NB4 (cell line): ENCODE measurements around the gene POU5F2.

Experiments used
- DNase-seq: peaks from one replicate; pipeline ENCODE4 v3.0.0; 2010; ENCODE audit warnings: low read depth
- H3K4me3 ChIP-seq: one replicate; pipeline ENCODE4 v1.5.1; 2011; ENCODE audit warnings: mild to moderate bottlenecking, low read depth, low read length, moderate library complexity
- CTCF ChIP-seq: IDR thresholded peaks from one replicate; pipeline ENCODE4 v1.5.1; 2012; ENCODE audit warnings: low read depth, low read length
- MYC ChIP-seq: IDR thresholded peaks from 2 replicates; pipeline ENCODE4 v1.6.1; 2011; ENCODE audit warnings: low read depth, low read length
- POLR2A ChIP-seq: IDR thresholded peaks from 2 replicates; pipeline ENCODE4 v1.6.1; 2011; ENCODE audit warnings: mild to moderate bottlenecking; ENCODE audit not compliant: insufficient read length; ENCODE audit errors: extremely low read depth
- TF ChIP-seq, protein P1 (sequence below): IDR thresholded peaks from 2 replicates; pipeline ENCODE4 v1.6.1; 2011; ENCODE audit warnings: low read depth, low read length

POU5F2 gene

DNA sequence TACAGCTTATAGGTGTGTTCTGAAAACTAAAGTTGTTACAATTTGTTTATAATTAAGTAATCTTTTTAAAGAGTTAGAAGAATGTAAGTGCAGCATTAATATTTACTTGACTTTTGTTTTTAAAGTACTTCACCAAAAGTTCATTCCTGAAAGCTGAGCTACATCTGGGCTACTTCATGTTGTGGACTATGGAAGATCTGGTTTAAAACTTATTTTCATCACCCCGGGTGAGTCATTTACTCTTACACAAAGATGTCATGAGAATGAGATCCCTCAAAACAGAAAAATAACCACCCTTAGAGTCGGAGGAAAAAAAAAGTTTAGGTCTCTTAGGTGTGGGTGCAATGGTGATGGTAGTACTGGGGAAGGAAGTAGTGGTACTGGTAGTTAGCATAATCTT is 5.1 kb downstream of the POU5F2 start:
- TF ChIP-seq, protein P1, sequence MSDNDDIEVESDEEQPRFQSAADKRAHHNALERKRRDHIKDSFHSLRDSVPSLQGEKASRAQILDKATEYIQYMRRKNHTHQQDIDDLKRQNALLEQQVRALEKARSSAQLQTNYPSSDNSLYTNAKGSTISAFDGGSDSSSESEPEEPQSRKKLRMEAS = no peak
- TF ChIP-seq MYC = no peak
- TF ChIP-seq CTCF = no peak
- no peak for TF ChIP-seq POLR2A
- DNase-seq = no peak
- H3K4me3 ChIP-seq = no peak overlapping the region

- no peak overlapping the region for H3K4me3 ChIP-seq
- DNase-seq = no peak
- TF ChIP-seq POLR2A (no peak), CTCF (no peak), MYC (no peak)
- TF ChIP-seq, protein P1 = no peak
Observed at GRCh38 chr5:93735378-93735777, 6.0 kb downstream of the POU5F2 start.

DNA sequence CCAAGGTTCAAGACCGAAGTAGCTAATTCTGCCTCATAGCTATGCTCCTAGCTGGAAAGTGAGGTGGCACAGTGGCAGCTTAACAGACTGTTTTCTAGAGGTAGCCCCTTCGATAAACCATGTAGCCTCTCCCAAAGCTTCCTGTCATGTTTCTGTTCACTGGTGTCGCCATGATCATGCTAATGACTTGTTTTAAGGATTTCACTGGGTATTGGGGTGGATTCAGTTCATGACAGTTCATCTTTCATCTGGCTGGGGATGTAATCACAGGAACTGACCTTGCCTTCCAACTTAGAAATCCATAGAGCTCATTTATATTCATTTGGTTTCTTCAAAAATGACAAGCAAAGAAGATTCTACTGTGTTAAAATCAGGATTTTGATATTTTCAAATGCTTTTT is 9.4 kb downstream of the POU5F2 start:
- TF ChIP-seq POLR2A = no peak
- TF ChIP-seq, protein P1 = no peak
- DNase-seq = no peak
- H3K4me3 ChIP-seq = no peak overlapping the region

- TF ChIP-seq CTCF = no peak
- TF ChIP-seq POLR2A = no peak
- TF ChIP-seq MYC = no peak
- TF ChIP-seq, protein P1 = no peak
- H3K4me3 ChIP-seq = no peak overlapping the region
- no peak for DNase-seq
Observed at GRCh38 chr5:93726595-93726994, 14.8 kb downstream of the POU5F2 start.

DNA sequence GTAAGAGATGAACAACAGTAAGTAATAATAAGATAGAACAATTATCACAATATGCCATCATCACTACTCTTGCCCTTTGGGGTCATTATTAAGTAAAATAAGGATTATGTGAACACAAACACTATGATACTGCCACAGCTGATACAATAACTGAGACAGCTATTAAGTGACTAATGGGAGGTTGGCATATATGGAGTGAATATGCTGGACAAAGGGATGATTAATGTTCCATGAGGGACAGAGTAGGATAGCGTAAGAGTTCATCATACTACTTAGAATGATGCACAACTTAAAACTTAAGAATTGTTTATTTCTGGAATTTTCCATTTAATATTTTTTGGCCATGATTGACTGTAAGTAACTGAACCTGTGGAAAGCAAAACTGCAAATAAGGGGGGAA is 16.6 kb downstream of the POU5F2 start:
- no peak for TF ChIP-seq MYC
- TF ChIP-seq POLR2A = no peak
- TF ChIP-seq CTCF = no peak

DNA sequence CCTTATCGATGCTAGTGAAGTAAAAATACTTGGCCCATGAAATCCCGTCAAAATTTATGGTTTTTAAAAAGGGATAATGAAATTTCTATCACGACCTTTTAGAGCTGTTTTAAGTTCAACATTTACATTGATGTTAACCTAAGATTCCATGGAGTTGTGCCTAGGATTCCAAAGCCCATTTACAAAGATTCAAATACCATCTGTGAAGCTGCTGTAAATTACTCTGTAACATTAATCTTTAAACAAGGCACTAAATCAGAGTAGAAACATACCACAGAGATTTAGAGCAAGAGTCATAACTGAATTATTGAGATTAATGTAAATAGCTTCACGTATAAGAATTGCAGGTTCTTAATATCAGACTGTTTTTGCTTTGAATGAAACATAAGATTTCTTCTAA is 17.7 kb downstream of the POU5F2 start:
- no peak for TF ChIP-seq MYC
- TF ChIP-seq CTCF = no peak
- TF ChIP-seq POLR2A = no peak
- TF ChIP-seq, protein P1 = no peak
- DNase-seq = no peak
- H3K4me3 ChIP-seq = no peak overlapping the region

More for the DNA sequence above, 16.6 kb downstream of the POU5F2 start:
- H3K4me3 ChIP-seq = no peak overlapping the region
- DNase-seq = no peak
